ENCODE measurements around the gene TIPRL.

TIPRL gene

GRCh38 chr1:168159251-168159650 is 19.5 kb upstream of the TIPRL start:
- TF ChIP-seq TAF1 (IDR thresholded peaks at IDR 0.05; ENCODE audit: borderline replicate concordance, insufficient read depth, low read length) = no peak

- no peak for TF ChIP-seq REST (IDR thresholded peaks at IDR 0.05; ENCODE audit: insufficient read depth in 1 of 2, low read depth in 2 of 2, low read length in 2 of 2)
- TF ChIP-seq TAF1 (IDR thresholded peaks at IDR 0.05; ENCODE audit: borderline replicate concordance, insufficient read depth, low read length) = no peak
- no peak for TF ChIP-seq SIN3A (IDR thresholded peaks at IDR 0.05; ENCODE audit: borderline replicate concordance, insufficient read depth, low read length)
- no peak for TF ChIP-seq FOXP2 (optimal IDR thresholded peaks at IDR 0.05; ENCODE audit: borderline replicate concordance, extremely low read depth, extremely low read length, insufficient read depth)
- TF ChIP-seq POLR2AphosphoS5 (IDR thresholded peaks at IDR 0.05; ENCODE audit: low read depth, low read length) = no peak
These were observed 18.8 kb upstream of the TIPRL start for GRCh38 chr1:168159979-168160378.

- TF ChIP-seq POLR2AphosphoS5 (IDR thresholded peaks at IDR 0.05; ENCODE audit: low read depth, low read length) (no peak), FOXP2 (optimal IDR thresholded peaks at IDR 0.05; ENCODE audit: borderline replicate concordance, extremely low read depth, extremely low read length, insufficient read depth) (no peak), REST (IDR thresholded peaks at IDR 0.05; ENCODE audit: insufficient read depth in 1 of 2, low read depth in 2 of 2, low read length in 2 of 2) (no peak), TAF1 (IDR thresholded peaks at IDR 0.05; ENCODE audit: borderline replicate concordance, insufficient read depth, low read length) (no peak), SIN3A (IDR thresholded peaks at IDR 0.05; ENCODE audit: borderline replicate concordance, insufficient read depth, low read length) (no peak)
These were observed 17.3 kb upstream of the TIPRL start for GRCh38 chr1:168161459-168161858.

- TF ChIP-seq TAF1 (IDR thresholded peaks at IDR 0.05; ENCODE audit: borderline replicate concordance, insufficient read depth, low read length) = no peak
- no peak for TF ChIP-seq FOXP2 (optimal IDR thresholded peaks at IDR 0.05; ENCODE audit: borderline replicate concordance, extremely low read depth, extremely low read length, insufficient read depth)
- TF ChIP-seq SIN3A (IDR thresholded peaks at IDR 0.05; ENCODE audit: borderline replicate concordance, insufficient read depth, low read length) = no peak
- TF ChIP-seq REST (IDR thresholded peaks at IDR 0.05; ENCODE audit: insufficient read depth in 1 of 2, low read depth in 2 of 2, low read length in 2 of 2) = no peak
- TF ChIP-seq POLR2AphosphoS5 (IDR thresholded peaks at IDR 0.05; ENCODE audit: low read depth, low read length) = no peak
These were observed 15.1 kb upstream of the TIPRL start for GRCh38 chr1:168163670-168164069.

GRCh38 chr1:168164771-168165170 is 14.0 kb upstream of the TIPRL start:
- TF ChIP-seq REST (IDR thresholded peaks at IDR 0.05; ENCODE audit: insufficient read depth in 1 of 2, low read depth in 2 of 2, low read length in 2 of 2) = no peak
- TF ChIP-seq SIN3A (IDR thresholded peaks at IDR 0.05; ENCODE audit: borderline replicate concordance, insufficient read depth, low read length) = no peak
